Sigmoid colon (tissue), 7 donors: ENCODE measurements around the gene GPR68. TPM values are rescaled to one million over a fixed set of nuclear protein-coding genes. Genes with fewer than 3 reads are reported as not detected.

Source experiments
- DNase-seq: peaks from one replicate; pipeline ENCODE4 v3.0.0-alpha.2; 2019
- H3K27ac ChIP-seq, 4 donors: fragments of 200-600 bp; sonication (generic); one replicate each; pipeline ENCODE4 v1.5.1; 2016 to 2019; ENCODE audit warnings: mild to moderate bottlenecking in 1 of 4
- H3K27me3 ChIP-seq, 3 donors: fragments of 200-600 bp; sonication (generic); one replicate each; pipeline ENCODE4 v1.5.1; 2019; ENCODE audit warnings: mild to moderate bottlenecking in 1 of 3
- H3K36me3 ChIP-seq, 4 donors: fragments of 200-600 bp; sonication (generic); one replicate each; pipeline ENCODE4 v1.5.1; 2016 to 2019
- H3K4me1 ChIP-seq, 4 donors: fragments of 200-600 bp; sonication (generic); one replicate each; pipeline ENCODE4 v1.5.1; 2017 to 2019
- H3K4me3 ChIP-seq, 4 donors: fragments of 200-600 bp; sonication (generic); one replicate each; pipeline ENCODE4 v1.5.1; 2017 to 2019; ENCODE audit warnings: mild to moderate bottlenecking in 2 of 4, moderate library complexity in 1 of 4
- H3K9me3 ChIP-seq, 4 donors: fragments of 200-600 bp in 3 of 4; sonication (generic) in 3 of 4; one replicate each; pipeline versions ENCODE4 v1.5.1 to v1.6.1; 2013 to 2019
- CTCF ChIP-seq, 4 experiments: fragments of 450-650 bp in 3 of 4; fragments of 200-600 bp in 1 of 4; IDR thresholded peaks; one replicate each; pipeline ENCODE4 v1.5.1; 2016 to 2019; ENCODE audit warnings: antibody characterized with exemption in 4 of 4, mild to moderate bottlenecking in 3 of 4, moderate library complexity in 2 of 4
- EP300 ChIP-seq, 4 donors: sonication (generic); formaldehyde crosslinking; IDR thresholded peaks; one replicate each; pipeline ENCODE4 v1.6.1; 2017; ENCODE audit warnings: antibody characterized with exemption in 4 of 4
- POLR2A ChIP-seq, 2 donors: fragments of 450-650 bp; IDR thresholded peaks; one replicate each; pipeline ENCODE4 v1.6.1; 2016; ENCODE audit warnings: antibody characterized with exemption in 2 of 2, mild to moderate bottlenecking in 2 of 2, moderate library complexity in 2 of 2
- POLR2AphosphoS5 ChIP-seq, 4 donors: sonication (generic); formaldehyde crosslinking; IDR thresholded peaks; one replicate each; pipeline ENCODE4 v1.6.1; 2017; ENCODE audit warnings: antibody characterized with exemption in 4 of 4
- WGBS, 2 donors: extraction: QIAGEN DNeasy Blood & Tissue Kit; methylation state at CpG; one replicate each; pipeline ENCODE4 v1.1.7; 2013; 5-methylcytosine and 5-hydroxymethylcytosine counted together
- intact Hi-C: fragments of 100-400 bp; cut with DNase I; formaldehyde crosslinking; loops from one replicate; pipeline ENCODE4 v1.15.1; 2023
- polyA plus RNA-seq, 3 donors: library from polyadenylated mRNA; stranded (reverse); fragments of 200-250 nt; gene quantifications; one replicate each; pipeline ENCODE4 v1.2.3, GENCODE V29; 2013
- total RNA-seq, 4 donors: library from RNA; depleted of rRNA; stranded (reverse); fragments of >200 nt; gene quantifications; one replicate each; pipeline ENCODE4 v1.1.0, GENCODE V29; 2016
- donor health status: healthy with polysubstance abuse.
- donor health status: Bipolar disorder and iron deficiency.
- donor health status: healthy.

GPR68 gene
- total and polyA plus RNA-seq, 7 donors: 0.46 to 1.7 (median 1.2) TPM; not detected in 1

- Histone ChIP-seq H3K9me3 (no peaks in the 10 kb centered on the region), H3K4me3 (no peak overlapping the region), H3K27ac (no peak overlapping the region), H3K27me3 (no peaks in the 10 kb centered on the region), H3K36me3 (no peaks in the 10 kb centered on the region), H3K4me1 (peaks cover 0 to 22% (median 5%) of the 10 kb centered on the region in 4 donors)
- intact Hi-C loops: no loop called here
- TF ChIP-seq POLR2AphosphoS5 (IDR thresholded peaks at IDR 0.05) (no peak), POLR2A (IDR thresholded peaks at IDR 0.05) (no peak), EP300 (IDR thresholded peaks at IDR 0.05) (no peak), CTCF (IDR thresholded peaks at IDR 0.05) (no peak)
- no peak for DNase-seq
- WGBS, 2 donors: 88 to 97% methylated on average over 5 of the region's 5 CpGs
These were observed 33.8 kb upstream of the GPR68 start for GRCh38 chr14:91278383-91278715.

- Histone ChIP-seq H3K36me3 (no peaks in the 10 kb centered on the region), H3K27ac (peak overlapping the region in 1 of 4 donors; percentile 25), H3K4me3 (no peak overlapping the region), H3K27me3 (no peaks in the 10 kb centered on the region), H3K4me1 (peaks cover 0 to 22% (median 4%) of the 10 kb centered on the region in 4 donors), H3K9me3 (no peaks in the 10 kb centered on the region)
- TF ChIP-seq EP300 (IDR thresholded peaks at IDR 0.05) (no peak), POLR2A (IDR thresholded peaks at IDR 0.05) (no peak), POLR2AphosphoS5 (IDR thresholded peaks at IDR 0.05) (no peak), CTCF (IDR thresholded peaks at IDR 0.05) (no peak)
- intact Hi-C loops: no loop called here
- DNase-seq: no peak
- 96 to 97% methylated on average over 30 of the region's 30 CpGs for WGBS, 2 donors
These were observed 33.3 kb upstream of the GPR68 start for GRCh38 chr14:91277546-91278382.

DNA sequence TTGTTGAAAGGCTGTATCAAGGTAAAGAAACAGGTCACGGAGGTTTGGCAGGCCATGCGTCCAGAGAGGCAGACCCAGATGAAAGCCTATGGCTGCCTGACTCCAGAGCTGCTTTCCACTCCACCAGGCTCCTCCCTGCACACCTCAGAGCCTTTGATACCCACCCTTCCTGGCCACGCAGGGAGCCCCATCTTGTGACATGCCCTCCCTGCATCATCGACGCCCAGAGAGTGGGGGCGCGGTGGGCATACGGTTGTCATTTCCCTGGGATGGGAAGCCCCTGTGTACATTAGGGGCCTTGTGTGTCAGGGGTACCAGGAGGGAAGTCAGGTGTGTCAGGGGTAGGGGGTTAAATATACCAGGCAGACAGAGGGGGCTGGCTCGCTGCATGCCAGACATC is 30.3 kb upstream of the GPR68 start:
- Histone ChIP-seq H3K9me3 (no peaks in the 10 kb centered on the region), H3K36me3 (no peaks in the 10 kb centered on the region), H3K27ac (no peak overlapping the region), H3K27me3 (no peaks in the 10 kb centered on the region), H3K4me3 (no peak overlapping the region), H3K4me1 (peaks cover 0 to 25% (median 6%) of the 10 kb centered on the region in 4 donors)
- TF ChIP-seq POLR2A (IDR thresholded peaks at IDR 0.05) (no peak), EP300 (IDR thresholded peaks at IDR 0.05) (no peak), POLR2AphosphoS5 (IDR thresholded peaks at IDR 0.05) (no peak), CTCF (IDR thresholded peaks at IDR 0.05) (no peak)
- DNase-seq: no peak
- intact Hi-C loops: no loop called here
- 95 to 97% methylated on average over 9 of the region's 9 CpGs for WGBS, 2 donors

DNA sequence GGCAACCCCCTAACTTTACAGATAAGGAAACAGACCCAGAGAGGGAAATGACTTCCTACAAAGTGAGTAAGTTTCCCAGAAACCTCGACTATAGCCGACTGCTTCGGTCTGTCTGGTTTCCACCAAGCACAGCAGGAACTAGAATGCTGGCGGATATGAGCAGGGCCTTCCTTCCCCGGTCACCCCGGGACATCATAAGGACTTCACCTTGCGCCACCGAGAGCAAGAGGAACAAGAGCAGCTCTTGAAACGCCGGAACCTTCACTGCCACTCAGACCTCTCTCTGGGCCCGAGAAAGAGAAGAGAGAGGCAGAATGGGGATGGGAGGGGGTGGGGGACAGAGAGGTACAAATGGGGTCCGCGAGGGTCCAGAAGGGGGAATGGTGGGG is 29.4 kb upstream of the GPR68 start:
- Histone ChIP-seq H3K4me1 (peaks cover 0 to 31% (median 11%) of the 10 kb centered on the region in 4 donors), H3K27me3 (no peaks in the 10 kb centered on the region), H3K27ac (no peak overlapping the region), H3K4me3 (no peak overlapping the region), H3K36me3 (no peaks in the 10 kb centered on the region), H3K9me3 (no peaks in the 10 kb centered on the region)
- intact Hi-C loops: no loop called here
- DNase-seq: no peak
- TF ChIP-seq POLR2AphosphoS5 (IDR thresholded peaks at IDR 0.05) (no peak), CTCF (IDR thresholded peaks at IDR 0.05) (no peak), EP300 (IDR thresholded peaks at IDR 0.05) (no peak), POLR2A (IDR thresholded peaks at IDR 0.05) (no peak)
- 89 to 94% methylated on average over 13 of the region's 13 CpGs for WGBS, 2 donors
